ENCODE data around the gene SAMD13. TPM values are rescaled to one million over a fixed set of nuclear protein-coding genes. Genes with fewer than 3 reads are reported as not detected.
A peak's percentile ranks its signal among the peaks of the same experiment; 100 is the strongest.

Gene SAMD13
- total and polyA plus RNA-seq, 2 of the 4 experiments (the other 2 are of a cell fraction): 0.27 to 0.36 TPM

DNA sequence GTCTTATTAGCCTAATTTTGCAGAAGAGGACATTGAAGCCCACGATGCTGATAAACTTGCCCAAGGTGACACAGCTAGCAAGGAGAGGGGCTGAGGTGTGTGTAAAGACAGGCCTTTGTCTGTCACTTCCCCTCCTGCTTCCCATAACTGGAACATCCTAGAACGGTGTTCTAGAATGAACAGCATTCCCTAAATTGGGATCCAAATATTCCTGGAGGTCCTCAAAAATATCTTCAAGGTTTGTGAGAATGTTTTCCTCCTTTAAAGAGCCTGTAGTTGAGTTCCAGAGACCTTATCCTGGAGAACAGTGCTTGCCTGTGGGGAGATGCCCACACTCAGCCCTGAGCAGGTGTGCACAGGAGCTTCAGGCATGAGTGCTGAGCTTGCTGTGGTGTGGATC lies 41.5 kb upstream of the SAMD13 start:
- Histone ChIP-seq H3K9ac (ENCODE audit: low read depth, low read length) (no peak overlapping the region), H3K4me2 (ENCODE audit: low read depth, low read length) (no peak overlapping the region), H3K4ac (ENCODE audit: low read depth, low read length) (no peak overlapping the region), H2BK20ac (ENCODE audit: low read depth, low read length) (peak overlapping the region; percentile 26; the same call in 1 of the 2 replicates), H4K91ac (ENCODE audit: insufficient read depth, low read depth, low read length) (no peak overlapping the region), H3K27me3 (ENCODE audit: control insufficient read depth, insufficient read depth, low read length) (no peaks in the 10 kb centered on the region), H2AK9ac (replicated peaks; ENCODE audit: low read depth, low read length, poor library complexity) (no peak overlapping the region), H2BK5ac (ENCODE audit: low read depth, low read length, poor library complexity, severe bottlenecking) (no peak overlapping the region), H4K20me1 (ENCODE audit: insufficient read depth, low read length) (no peaks in the 10 kb centered on the region), H3K4me3 (ENCODE audit: insufficient read depth, low read depth, low read length) (no peak overlapping the region), H3K9me3 (ENCODE audit: control insufficient read depth, insufficient read depth, low read length) (no peaks in the 10 kb centered on the region), H2AFZ (replicated peaks; ENCODE audit: low read length, poor library complexity) (no peak overlapping the region), H3K14ac (replicated peaks; ENCODE audit: low read depth, low read length) (no peak overlapping the region), H3K79me1 (ENCODE audit: low read depth in 1 of 2, low read length in 2 of 2) (no peaks in the 10 kb centered on the region), H2BK120ac (ENCODE audit: low read depth, low read length) (no peak overlapping the region), H3K18ac (ENCODE audit: low read depth, low read length) (no peak overlapping the region), H2BK15ac (ENCODE audit: low read depth, low read length) (no peak overlapping the region), H2AK5ac (ENCODE audit: low read depth, low read length) (peak overlapping the region; percentile 66), H3K4me1 (ENCODE audit: control insufficient read depth, insufficient read depth, low read length) (peaks cover 6% of the 10 kb centered on the region), H4K8ac (ENCODE audit: low read depth in 2 of 2, low read length in 2 of 2) (no peak overlapping the region), H3K56ac (ENCODE audit: extremely low read depth, insufficient read depth, low read length) (no peak overlapping the region), H3K27ac (ENCODE audit: insufficient read depth, low read length) (no peak overlapping the region), H3K9me1 (ENCODE audit: insufficient read depth, low read length) (no peaks in the 10 kb centered on the region; the same call in 1 of the 2 replicates), H4K5ac (ENCODE audit: low read depth, low read length) (no peak overlapping the region), H3K36me3 (ENCODE audit: control insufficient read depth, insufficient read depth, low read length) (no peaks in the 10 kb centered on the region), H3K23ac (ENCODE audit: low read depth, low read length) (no peak overlapping the region)
- ATAC-seq (ENCODE audit: low read depth): no peak
- no TSS peak for BruUV-seq (replicated peaks)
- in situ Hi-C loops (cut with MboI; ENCODE audit: low sequenced_read_pairs) (no loop called here), dilution Hi-C loops (cut with HindIII; ENCODE audit: low sequenced_read_pairs, unreplicated experiment) (no loop called here), intact Hi-C loops (cut with micrococcal nuclease) (no loop called here)
- no peak for DNase-seq
- CTCF ChIA-PET: no interaction called here
- WGBS, 2 experiments (ENCODE audit: extremely low coverage in 2 of 2, insufficient read length in 1 of 2): no CpG with 5 or more reads among the region's 2 CpGs
- POLR2A ChIA-PET (ENCODE audit: unreplicated experiment): interaction anchor here (0.6 kb wide), 1 partner anchor 37 kb away, joined by 3 read pairs; no protein-coding TSS in a partner anchor
- TF ChIP-seq, protein P1, sequence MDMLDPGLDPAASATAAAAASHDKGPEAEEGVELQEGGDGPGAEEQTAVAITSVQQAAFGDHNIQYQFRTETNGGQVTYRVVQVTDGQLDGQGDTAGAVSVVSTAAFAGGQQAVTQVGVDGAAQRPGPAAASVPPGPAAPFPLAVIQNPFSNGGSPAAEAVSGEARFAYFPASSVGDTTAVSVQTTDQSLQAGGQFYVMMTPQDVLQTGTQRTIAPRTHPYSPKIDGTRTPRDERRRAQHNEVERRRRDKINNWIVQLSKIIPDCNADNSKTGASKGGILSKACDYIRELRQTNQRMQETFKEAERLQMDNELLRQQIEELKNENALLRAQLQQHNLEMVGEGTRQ (IDR thresholded peaks at IDR 0.05; ENCODE audit: low read depth, low read length): no peak
- TF ChIP-seq MAZ (IDR thresholded peaks at IDR 0.05; ENCODE audit: borderline replicate concordance, low read depth, low read length) (no peak), RCOR1 (IDR thresholded peaks at IDR 0.05; ENCODE audit: insufficient replicate concordance, low read length) (no peak), RAD21 (IDR thresholded peaks at IDR 0.05; ENCODE audit: low read length) (no peak), POLR2A (IDR thresholded peaks at IDR 0.05; ENCODE audit: low read depth, low read length) (no peak), MAFK (IDR thresholded peaks at IDR 0.05; ENCODE audit: low read depth, low read length) (no peak), BHLHE40 (IDR thresholded peaks at IDR 0.05; ENCODE audit: low read depth, low read length) (no peak), CHD1 (IDR thresholded peaks at IDR 0.05; ENCODE audit: low read depth, low read length) (no peak), CEBPB (IDR thresholded peaks at IDR 0.05; ENCODE audit: low read depth, low read length) (no peak), RFX5 (IDR thresholded peaks at IDR 0.05; ENCODE audit: low read depth, low read length) (no peak), SMC3 (IDR thresholded peaks at IDR 0.05; ENCODE audit: low read depth, low read length) (no peak), NFE2L2 (IDR thresholded peaks at IDR 0.05; ENCODE audit: low read depth, low read length) (no peak), FOS (IDR thresholded peaks at IDR 0.05; ENCODE audit: low read depth, low read length) (no peak), MXI1 (IDR thresholded peaks at IDR 0.05; ENCODE audit: borderline replicate concordance, low read depth, low read length) (no peak)
- TF ChIP-seq, protein P2, sequence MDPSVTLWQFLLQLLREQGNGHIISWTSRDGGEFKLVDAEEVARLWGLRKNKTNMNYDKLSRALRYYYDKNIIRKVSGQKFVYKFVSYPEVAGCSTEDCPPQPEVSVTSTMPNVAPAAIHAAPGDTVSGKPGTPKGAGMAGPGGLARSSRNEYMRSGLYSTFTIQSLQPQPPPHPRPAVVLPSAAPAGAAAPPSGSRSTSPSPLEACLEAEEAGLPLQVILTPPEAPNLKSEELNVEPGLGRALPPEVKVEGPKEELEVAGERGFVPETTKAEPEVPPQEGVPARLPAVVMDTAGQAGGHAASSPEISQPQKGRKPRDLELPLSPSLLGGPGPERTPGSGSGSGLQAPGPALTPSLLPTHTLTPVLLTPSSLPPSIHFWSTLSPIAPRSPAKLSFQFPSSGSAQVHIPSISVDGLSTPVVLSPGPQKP (IDR thresholded peaks at IDR 0.05; ENCODE audit: borderline replicate concordance, low read depth, low read length): no peak
- TF ChIP-seq, protein P3, sequence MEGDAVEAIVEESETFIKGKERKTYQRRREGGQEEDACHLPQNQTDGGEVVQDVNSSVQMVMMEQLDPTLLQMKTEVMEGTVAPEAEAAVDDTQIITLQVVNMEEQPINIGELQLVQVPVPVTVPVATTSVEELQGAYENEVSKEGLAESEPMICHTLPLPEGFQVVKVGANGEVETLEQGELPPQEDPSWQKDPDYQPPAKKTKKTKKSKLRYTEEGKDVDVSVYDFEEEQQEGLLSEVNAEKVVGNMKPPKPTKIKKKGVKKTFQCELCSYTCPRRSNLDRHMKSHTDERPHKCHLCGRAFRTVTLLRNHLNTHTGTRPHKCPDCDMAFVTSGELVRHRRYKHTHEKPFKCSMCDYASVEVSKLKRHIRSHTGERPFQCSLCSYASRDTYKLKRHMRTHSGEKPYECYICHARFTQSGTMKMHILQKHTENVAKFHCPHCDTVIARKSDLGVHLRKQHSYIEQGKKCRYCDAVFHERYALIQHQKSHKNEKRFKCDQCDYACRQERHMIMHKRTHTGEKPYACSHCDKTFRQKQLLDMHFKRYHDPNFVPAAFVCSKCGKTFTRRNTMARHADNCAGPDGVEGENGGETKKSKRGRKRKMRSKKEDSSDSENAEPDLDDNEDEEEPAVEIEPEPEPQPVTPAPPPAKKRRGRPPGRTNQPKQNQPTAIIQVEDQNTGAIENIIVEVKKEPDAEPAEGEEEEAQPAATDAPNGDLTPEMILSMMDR (conservative IDR thresholded peaks at IDR 0.05; ENCODE audit: low read depth, low read length): no peak
